ENCODE results near the gene SGK1. TPM values are rescaled to one million over a fixed set of nuclear protein-coding genes. Genes with fewer than 3 reads are reported as not detected.

The SGK1 gene
- polyA plus RNA-seq (ENCODE audit: insufficient read depth in 1 of 5, insufficient read length in 5 of 5, low replicate concordance in 1 of 5) = 100 to 1,000 TPM in 2 of 5 donors, 10 to 100 TPM in 3; 28.2 to 111 (median 73.5) TPM
- long read RNA-seq, donor 1, partial matches to known transcripts = 0 of 4 reads
- long read RNA-seq, donor 1, other reads (novel, unspliced or antisense) = 0 of 4 reads
- long read RNA-seq, donor 2, partial matches to known transcripts = 0 of 5 reads
- long read RNA-seq, donor 2, other reads (novel, unspliced or antisense) = 0 of 5 reads
- long read RNA-seq, donor 3, partial matches to known transcripts = 0 of 9 reads
- long read RNA-seq, donor 3, other reads (novel, unspliced or antisense) = 0 of 9 reads
- long read RNA-seq, donor 4, partial matches to known transcripts = 0 of 3 reads
- long read RNA-seq, donor 4, other reads (novel, unspliced or antisense) = 0 of 3 reads
- long read RNA-seq, donor 5, full-length matches to known transcripts = 9 of 9 reads
- long read RNA-seq, donor 5, partial matches to known transcripts = 0 of 9 reads
- long read RNA-seq, donor 5, other reads (novel, unspliced or antisense) = 0 of 9 reads
- long read RNA-seq, donor 6, full-length matches to known transcripts = 22 of 28 reads
- long read RNA-seq, donor 6, partial matches to known transcripts = 6 of 28 reads
- long read RNA-seq, donor 6, other reads (novel, unspliced or antisense) = 0 of 28 reads
- long read RNA-seq, donor 7, partial matches to known transcripts = 0 of 3 reads
- long read RNA-seq, donor 7, other reads (novel, unspliced or antisense) = 0 of 3 reads
- long read RNA-seq, donor 8, partial matches to known transcripts = 0 of 2 reads
- long read RNA-seq, donor 8, other reads (novel, unspliced or antisense) = 0 of 2 reads

- DNase-seq = peak in 1 of 2 donors; percentile 7
Observed at GRCh38 chr6:134317471-134318131, at the start of gene SGK1. SGK1 (minus strand) TSS chr6:134318112; CDS start chr6:134317460, 652 bp downstream.

GRCh38 chr6:134363323-134364039 is 45.6 kb upstream of the SGK1 start:
- DNase-seq = no peak

- DNase-seq = no peak
Observed at GRCh38 chr6:134361011-134361410, 43.1 kb upstream of the SGK1 start.

GRCh38 chr6:134359302-134359701 is 41.4 kb upstream of the SGK1 start:
- no peak for DNase-seq

- no peak for DNase-seq
Observed at GRCh38 chr6:134358320-134358719, 40.4 kb upstream of the SGK1 start.

- no peak for DNase-seq
Observed at GRCh38 chr6:134357022-134357487, 39.1 kb upstream of the SGK1 start.

- DNase-seq = no peak
Observed at GRCh38 chr6:134356405-134356804, 38.5 kb upstream of the SGK1 start.

GRCh38 chr6:134352786-134353480 is 35.0 kb upstream of the SGK1 start:
- no peak for DNase-seq

- DNase-seq = no peak
Observed at GRCh38 chr6:134351615-134352474, 33.9 kb upstream of the SGK1 start.

- DNase-seq = no peak
Observed at GRCh38 chr6:134347885-134348805, 30.2 kb upstream of the SGK1 start.

- no peak for DNase-seq
Observed at GRCh38 chr6:134346932-134347545, 29.1 kb upstream of the SGK1 start.

- no peak for DNase-seq
Observed at GRCh38 chr6:134345789-134346188, 27.9 kb upstream of the SGK1 start.

GRCh38 chr6:134343066-134343465 is 25.2 kb upstream of the SGK1 start:
- no peak for DNase-seq

- DNase-seq = no peak
Observed at GRCh38 chr6:134341999-134342567, 24.2 kb upstream of the SGK1 start.

GRCh38 chr6:134340179-134340975 is 22.5 kb upstream of the SGK1 start:
- DNase-seq = no peak

- DNase-seq = no peak
Observed at GRCh38 chr6:134339216-134339615, 21.3 kb upstream of the SGK1 start.

- DNase-seq = no peak
Observed at GRCh38 chr6:134331256-134331655, 13.3 kb upstream of the SGK1 start.

Measured in right lung (tissue), 10 donors.